Ovary (tissue), 9 donors: ENCODE data around the gene IRF1. TPM values are rescaled to one million over a fixed set of nuclear protein-coding genes. Genes with fewer than 3 reads are reported as not detected.

ENCODE experiments used
- DNase-seq, 5 donors: peaks; one replicate each; pipeline ENCODE4 v3.0.0-alpha.2; 2019 to 2020
- H3K27ac ChIP-seq, 2 donors: fragments of 200-600 bp; one replicate each; pipeline versions ENCODE4 v1.5.1 to v1.8.0; 2019 to 2022
- H3K27me3 ChIP-seq: fragments of 200-600 bp; one replicate; pipeline ENCODE4 v1.8.0; 2022
- H3K36me3 ChIP-seq: fragments of 200-600 bp; sonication (generic); one replicate; pipeline ENCODE4 v1.5.1; 2019
- H3K4me1 ChIP-seq: one replicate; pipeline ENCODE4 v1.8.1; 2013; ENCODE audit warnings: mild to moderate bottlenecking, moderate library complexity; ENCODE audit not compliant: insufficient read depth
- H3K4me3 ChIP-seq: fragments of 200-600 bp; sonication (generic); one replicate; pipeline ENCODE4 v1.5.1; 2017
- H3K9me3 ChIP-seq, 2 donors: fragments of 200-600 bp in 1 of 2; sonication (generic) in 1 of 2; one replicate each; pipeline versions ENCODE4 v1.5.1 to v1.8.1; 2013 to 2019; ENCODE audit warnings: mild to moderate bottlenecking in 1 of 2, moderate library complexity in 1 of 2
- CTCF ChIP-seq, 3 donors: fragments of 450-650 bp in 2 of 3; fragments of 200-600 bp in 1 of 3; IDR thresholded peaks; one replicate each; pipeline versions ENCODE4 v1.5.1 to v1.8.0; 2016 to 2022; ENCODE audit warnings: antibody characterized with exemption in 3 of 3, mild to moderate bottlenecking in 1 of 3
- EP300 ChIP-seq: sonication (generic); formaldehyde crosslinking; IDR thresholded peaks from one replicate; pipeline ENCODE4 v1.6.1; 2017; ENCODE audit warnings: antibody characterized with exemption
- POLR2A ChIP-seq: fragments of 450-650 bp; IDR thresholded peaks from one replicate; pipeline ENCODE4 v1.6.1; 2017; ENCODE audit warnings: antibody characterized with exemption, mild to moderate bottlenecking, moderate library complexity
- WGBS, 3 donors: extraction: QIAGEN DNeasy Blood & Tissue Kit in 1 of 3; methylation state at CpG; one replicate each; pipeline versions ENCODE4 v1.1.5 to v1.1.7; 2013 to 2017; 5-methylcytosine and 5-hydroxymethylcytosine counted together
- intact Hi-C, 4 donors: fragments of 100-400 bp; cut with DNase I; formaldehyde crosslinking; loops; one replicate each; pipeline versions ENCODE4 v1.11.0 to v1.15.1; 2022 to 2023
- polyA plus RNA-seq, 2 donors: library from polyadenylated mRNA; stranded (reverse); fragments of 200-250 nt in 1 of 2; fragments of 350-450 nt in 1 of 2; fragmentation: Illumina TruSeq in 1 of 2; extraction: RNeasy Lipid Tissue Mini Kit (QIAGEN cat#74804) in 1 of 2; gene quantifications; one replicate each; pipeline ENCODE4 v1.2.3, GENCODE V29; 2013 to 2014
- total RNA-seq, 7 donors: library from RNA; depleted of rRNA in 2 of 7; stranded (reverse); fragments of >200 nt in 2 of 7; fragmentation: NEBNext Ultra II Directional in 3 of 7; extraction: Animal tissue kit (Norgen Biotek cat#: 25700) in 3 of 7; gene quantifications; one replicate each; pipeline versions ENCODE4 v1.1.0 to v1.2.4, GENCODE V29; 2016 to 2023
- donor health status: DM: no; HTN: no; CAD: no; lungs with moderate emphysema.
- donor health status: DM: no; HTN: no; CAD: no.
- donor health status: Bipolar disorder and iron deficiency.
- donor health status: DM: yes; HTN: yes; CAD: no.
- donor health status: DM: no; HTN: no; CAD: no.
- donor health status: DM: yes; HTN: yes; CAD: no.

The IRF1 gene
- total and polyA plus RNA-seq, 9 donors, result 17.3 to 126 (median 26.7) TPM

- no peak for DNase-seq
- H3K27ac ChIP-seq, result no peak overlapping the region
- no peaks in the 10 kb centered on the region for H3K4me1 ChIP-seq
- H3K4me3 ChIP-seq, result no peak overlapping the region
- TF ChIP-seq EP300 (no peak), CTCF (IDR thresholded peaks at IDR 0.05) (no peak), POLR2A (no peak)
- intact Hi-C loops, result no loop called here
- H3K27me3 ChIP-seq, result no peaks in the 10 kb centered on the region
- H3K36me3 ChIP-seq, result no peaks in the 10 kb centered on the region
- no peaks in the 10 kb centered on the region for H3K9me3 ChIP-seq
- 85 to 89% (median 89%) methylated on average over 6 of the region's 6 CpGs for WGBS, 3 donors
Measured at GRCh38 chr5:132528866-132529634, 38.5 kb upstream of the IRF1 start.

- Histone ChIP-seq H3K36me3 (no peaks in the 10 kb centered on the region), H3K4me1 (no peaks in the 10 kb centered on the region), H3K9me3 (no peaks in the 10 kb centered on the region), H3K27me3 (no peaks in the 10 kb centered on the region), H3K4me3 (no peak overlapping the region), H3K27ac (no peak overlapping the region)
- no peak for DNase-seq
- no peak for TF ChIP-seq CTCF (IDR thresholded peaks at IDR 0.05)
- TF ChIP-seq POLR2A, result no peak
- TF ChIP-seq EP300, result no peak
- intact Hi-C loops, result no loop called here
- 90 to 97% (median 95%) methylated on average over 2 of the region's 2 CpGs for WGBS, 3 donors
Measured at GRCh38 chr5:132528021-132528420, 37.4 kb upstream of the IRF1 start.

GRCh38 chr5:132526974-132527564 is 36.5 kb upstream of the IRF1 start:
- WGBS, 3 donors, result 71 to 75% (median 73%) methylated on average over 8 of the region's 8 CpGs
- Histone ChIP-seq H3K27ac (no peak overlapping the region), H3K27me3 (no peaks in the 10 kb centered on the region), H3K9me3 (no peaks in the 10 kb centered on the region), H3K4me3 (no peak overlapping the region), H3K4me1 (no peaks in the 10 kb centered on the region), H3K36me3 (no peaks in the 10 kb centered on the region)
- intact Hi-C loops, result no loop called here
- no peak for DNase-seq
- no peak for TF ChIP-seq EP300
- no peak for TF ChIP-seq CTCF (IDR thresholded peaks at IDR 0.05)
- TF ChIP-seq POLR2A, result no peak

- H3K27me3 ChIP-seq, result no peaks in the 10 kb centered on the region
- H3K4me1 ChIP-seq, result no peaks in the 10 kb centered on the region
- H3K9me3 ChIP-seq, result no peaks in the 10 kb centered on the region
- TF ChIP-seq EP300 (no peak), CTCF (IDR thresholded peaks at IDR 0.05) (peak; percentile 58 to 65 (median 59)), POLR2A (no peak)
- no peak overlapping the region for H3K27ac ChIP-seq
- peak; percentile 13 to 37 (median 25) for DNase-seq
- H3K36me3 ChIP-seq, result no peaks in the 10 kb centered on the region
- WGBS, 3 donors, result 40 to 42% (median 42%) methylated on average over 11 of the region's 11 CpGs
- no peak overlapping the region for H3K4me3 ChIP-seq
- intact Hi-C loops, result no loop called here
Measured at GRCh38 chr5:132526290-132526973, 35.9 kb upstream of the IRF1 start.
